ENCODE data around the gene SRGAP2C.
"Not testable (repeated sequence)": the region's sequence is repeated elsewhere in the genome, so short reads cannot be mapped to it uniquely, and the experiment has no call there.

- not testable (repeated sequence) for TF ChIP-seq ZNF274 (IDR thresholded peaks at IDR 0.05; ENCODE audit: low read depth, low read length); YY1 (IDR thresholded peaks at IDR 0.05; ENCODE audit: insufficient read depth, insufficient read length); SUZ12 (IDR thresholded peaks at IDR 0.05; ENCODE audit: extremely low read depth, insufficient read depth, insufficient read length)
Measured at GRCh38 chr1:121197095-121197882, 12.5 kb downstream of the SRGAP2C start.

Measured in NT2/D1 (cell line).